OCI-LY7 (cell line): Measurements from ENCODE around the gene FUZ. TPM values are rescaled to one million over a fixed set of nuclear protein-coding genes. Genes with fewer than 3 reads are reported as not detected.

ENCODE experiments used
- BruUV-seq: library from RNA; stranded (reverse); fragments of 400-500 nt; replicated peaks from 2 replicates; lab custom pipeline; 2021; lab: Mats Ljungman, UMichigan
- CTCF ChIA-PET: fragments of 300-600 bp; sonication (Branson Sonifier 250); formaldehyde crosslinking; loops from one replicate; lab custom pipeline; 2022; ENCODE audit warnings: antibody characterized with exemption; ENCODE audit not compliant: unreplicated experiment; lab: Charles Lee
- POLR2A ChIA-PET: fragments of 300-600 bp; sonication (Branson Sonifier 250); formaldehyde crosslinking; loops from one replicate; lab custom pipeline; 2022; ENCODE audit warnings: antibody characterized with exemption; lab: Charles Lee
- DNase-seq: peaks from one replicate; pipeline ENCODE4 v3.0.0-alpha.2; 2015; ENCODE audit warnings: low spot score
- H2AFZ ChIP-seq: fragments of 200-600 bp; sonication (generic), shearing (Covaris generic); 2 replicates; pipeline ENCODE4 v1.6.1; 2014; ENCODE audit warnings: mild to moderate bottlenecking, antibody characterized with exemption, low read length, moderate library complexity
- H3K27ac ChIP-seq: fragments of 200-600 bp; sonication (generic); 2 replicates; pipeline ENCODE4 v1.5.1; 2014; ENCODE audit warnings: mixed run types, low read depth, mild to moderate bottlenecking, moderate library complexity, low read length, inconsistent platforms; ENCODE audit not compliant: poor library complexity, severe bottlenecking
- H3K36me3 ChIP-seq: fragments of 200-600 bp; sonication (generic); 2 replicates; pipeline ENCODE4 v1.6.1; 2014; ENCODE audit warnings: mild to moderate bottlenecking, antibody characterized with exemption, low read length, moderate library complexity, mixed read lengths; ENCODE audit not compliant: insufficient read depth
- H3K4me1 ChIP-seq: fragments of 200-600 bp; sonication (generic); 2 replicates; pipeline ENCODE4 v1.5.1; 2014; ENCODE audit warnings: mild to moderate bottlenecking, low read length; ENCODE audit not compliant: insufficient read depth, poor library complexity, severe bottlenecking
- H3K4me2 ChIP-seq: fragments of 200-600 bp; sonication (generic); 2 replicates; pipeline ENCODE4 v1.6.1; 2014; ENCODE audit warnings: mild to moderate bottlenecking, low read length
- H3K4me3 ChIP-seq: fragments of 200-600 bp; sonication (generic); 2 replicates; pipeline ENCODE4 v1.5.1; 2014; ENCODE audit warnings: mild to moderate bottlenecking, low read depth, low read length; ENCODE audit not compliant: poor library complexity, severe bottlenecking
- H3K79me2 ChIP-seq: fragments of 200-600 bp; sonication (generic); 2 replicates; pipeline ENCODE4 v1.6.1; 2016; ENCODE audit warnings: low read depth, mild to moderate bottlenecking, low read length, moderate library complexity, mixed read lengths; ENCODE audit not compliant: insufficient read depth
- H3K9me2 ChIP-seq: fragments of 200-600 bp; sonication (generic); 2 replicates; pipeline ENCODE4 v1.6.1; 2016; ENCODE audit warnings: mild to moderate bottlenecking, low read length, mixed read lengths; ENCODE audit not compliant: insufficient read depth
- H3K9me3 ChIP-seq: fragments of 200-600 bp; sonication (generic); 2 replicates; pipeline ENCODE4 v1.6.1; 2014; ENCODE audit warnings: mild to moderate bottlenecking, mixed run types, low read length, mixed read lengths
- H4K20me1 ChIP-seq: fragments of 200-600 bp; sonication (generic); 2 replicates; pipeline ENCODE4 v1.6.1; 2014; ENCODE audit warnings: mild to moderate bottlenecking, antibody characterized with exemption, low read length, moderate library complexity, mixed read lengths; ENCODE audit not compliant: insufficient read depth
- CTCF ChIP-seq: fragments of 200-600 bp; sonication (generic); conservative IDR thresholded peaks from 2 replicates; pipeline ENCODE4 v1.5.1; 2014; ENCODE audit warnings: mild to moderate bottlenecking, antibody characterized with exemption, low read length, moderate library complexity, mixed read lengths
- EZH2phosphoT487 ChIP-seq: fragments of 200-600 bp; sonication (generic); IDR thresholded peaks from 2 replicates; pipeline ENCODE4 v1.6.1; 2018; ENCODE audit warnings: low read depth, borderline replicate concordance, mild to moderate bottlenecking, mixed run types, antibody characterized with exemption, low read length, moderate library complexity, mixed read lengths
- intact Hi-C: fragments of 100-400 bp; cut with micrococcal nuclease; formaldehyde crosslinking; loops from one replicate; pipeline ENCODE4 v1.10.0; 2022; ENCODE audit not compliant: unreplicated experiment
- total RNA-seq, 2 experiments: library from RNA; depleted of rRNA in 1 of 2; stranded (reverse); fragments of >200 nt in 1 of 2; shearing (Covaris generic) in 1 of 2; gene quantifications; 2 replicates each; pipeline ENCODE4 v1.2.3, GENCODE V29; 2014 to 2022

The FUZ gene
- total RNA-seq, 2 experiments from 2014 or later: 28.1 to 33.6 TPM

- Histone ChIP-seq H3K79me2 (no peaks in the 10 kb centered on the region), H3K9me3 (no peaks in the 10 kb centered on the region), H3K4me3 (no peak overlapping the region), H3K36me3 (peaks cover 48% of the 10 kb centered on the region), H3K9me2 (no peaks in the 10 kb centered on the region), H3K4me2 (no peak overlapping the region), H3K4me1 (peaks cover 15% of the 10 kb centered on the region), H2AFZ (no peak overlapping the region), H3K27ac (no peak overlapping the region), H4K20me1 (no peaks in the 10 kb centered on the region)
- no peak for DNase-seq
- ChIA-PET POLR2A (no interaction called here), CTCF (no interaction called here)
- TF ChIP-seq CTCF (no peak), EZH2phosphoT487 (no peak)
- BruUV-seq: no TSS peak
- intact Hi-C loops: no loop called here
Observed at GRCh38 chr19:49782515-49782914, 30.6 kb downstream of the FUZ start.

- Histone ChIP-seq H3K79me2 (no peaks in the 10 kb centered on the region), H3K4me1 (peaks cover 15% of the 10 kb centered on the region), H3K9me3 (no peaks in the 10 kb centered on the region), H3K27ac (no peak overlapping the region), H3K9me2 (no peaks in the 10 kb centered on the region), H3K4me3 (no peak overlapping the region), H3K36me3 (peaks cover 46% of the 10 kb centered on the region), H4K20me1 (no peaks in the 10 kb centered on the region), H3K4me2 (no peak overlapping the region), H2AFZ (no peak overlapping the region)
- no TSS peak for BruUV-seq
- ChIA-PET POLR2A (no interaction called here), CTCF (no interaction called here)
- intact Hi-C loops: no loop called here
- TF ChIP-seq CTCF (no peak), EZH2phosphoT487 (no peak)
- DNase-seq: no peak
Observed at GRCh38 chr19:49781394-49781793, 31.7 kb downstream of the FUZ start.

- no TSS peak for BruUV-seq
- H3K4me2 ChIP-seq: no peak overlapping the region
- CTCF ChIA-PET: no interaction called here
- POLR2A ChIA-PET: no interaction called here
- H3K9me3 ChIP-seq: no peaks in the 10 kb centered on the region
- TF ChIP-seq EZH2phosphoT487 (no peak), CTCF (no peak)
- H2AFZ ChIP-seq: no peak overlapping the region
- H3K27ac ChIP-seq: peak overlapping the region; percentile 48
- no peak overlapping the region for H3K4me3 ChIP-seq
- no peak for DNase-seq
- peaks cover 46% of the 10 kb centered on the region for H3K36me3 ChIP-seq
- H4K20me1 ChIP-seq: no peaks in the 10 kb centered on the region
- intact Hi-C loops: no loop called here
- H3K4me1 ChIP-seq: peaks cover 15% of the 10 kb centered on the region
- no peaks in the 10 kb centered on the region for H3K9me2 ChIP-seq
- H3K79me2 ChIP-seq: no peaks in the 10 kb centered on the region
Observed at GRCh38 chr19:49780861-49781260, 32.2 kb downstream of the FUZ start.
